Mononuclear cell (primary cell): ENCODE results near the gene ZNF473. TPM values are rescaled to one million over a fixed set of nuclear protein-coding genes. Genes with fewer than 3 reads are reported as not detected.
"Not testable (repeated sequence)": the region's sequence is repeated elsewhere in the genome, so short reads cannot be mapped to it uniquely, and the experiment has no call there.

Source experiments
- H3K27me3 ChIP-seq: 2 replicates; pipeline ENCODE4 v1.6.0; 2011; ENCODE audit warnings: low read length, control low read depth; ENCODE audit not compliant: insufficient read depth
- H3K4me1 ChIP-seq: 2 replicates; pipeline ENCODE4 v1.5.1; 2011; ENCODE audit warnings: mild to moderate bottlenecking, low read length, control low read depth; ENCODE audit not compliant: insufficient read depth
- H3K4me3 ChIP-seq: 2 replicates; pipeline ENCODE4 v1.5.1; 2011; ENCODE audit warnings: mild to moderate bottlenecking, low read length, moderate library complexity
- H3K9me3 ChIP-seq: 2 replicates; pipeline ENCODE4 v1.5.1; 2011; ENCODE audit warnings: low read depth, mild to moderate bottlenecking, control low read depth, low read length
- total RNA-seq: library from RNA; depleted of rRNA; stranded (reverse); fragments of >200 nt; gene quantifications from one replicate; pipeline ENCODE4 v1.2.3, GENCODE V29; 2012

Gene ZNF473
- total RNA-seq, 1 donor: 2.0 TPM

GRCh38 chr19:50087153-50087552, 61.3 kb downstream of the ZNF473 start:
- H3K27me3 ChIP-seq, H3K9me3 ChIP-seq, H3K4me1 ChIP-seq, H3K4me3 ChIP-seq: not testable (repeated sequence)

- not testable (repeated sequence) for H3K27me3 ChIP-seq, H3K9me3 ChIP-seq, H3K4me1 ChIP-seq, H3K4me3 ChIP-seq
Measured at GRCh38 chr19:50090706-50091105, 64.9 kb downstream of the ZNF473 start.

GRCh38 chr19:50091786-50092185, 66.0 kb downstream of the ZNF473 start:
- not testable (repeated sequence) for H3K9me3 ChIP-seq, H3K27me3 ChIP-seq, H3K4me1 ChIP-seq, H3K4me3 ChIP-seq

- H3K4me3 ChIP-seq, H3K27me3 ChIP-seq, H3K4me1 ChIP-seq, H3K9me3 ChIP-seq: not testable (repeated sequence)
Measured at GRCh38 chr19:50092597-50092996, 66.8 kb downstream of the ZNF473 start.

- H3K27me3 ChIP-seq, H3K9me3 ChIP-seq, H3K4me1 ChIP-seq, H3K4me3 ChIP-seq: not testable (repeated sequence)
Measured at GRCh38 chr19:50097884-50098283, 72.1 kb downstream of the ZNF473 start.

GRCh38 chr19:50098892-50099291, 73.1 kb downstream of the ZNF473 start:
- H3K9me3 ChIP-seq: not testable (repeated sequence)

GRCh38 chr19:50099696-50100095, 73.9 kb downstream of the ZNF473 start:
- not testable (repeated sequence) for H3K9me3 ChIP-seq, H3K27me3 ChIP-seq, H3K4me1 ChIP-seq, H3K4me3 ChIP-seq

More at GRCh38 chr19:50098892-50099291, 73.1 kb downstream of the ZNF473 start:
- H3K4me3 ChIP-seq, H3K27me3 ChIP-seq, H3K4me1 ChIP-seq: not testable (repeated sequence)

GRCh38 chr19:50100946-50101345, 75.1 kb downstream of the ZNF473 start:
- H3K4me3 ChIP-seq, H3K4me1 ChIP-seq, H3K9me3 ChIP-seq, H3K27me3 ChIP-seq: not testable (repeated sequence)

Other genes starting within 250 kb of the ZNF473 start
- 4.6 TPM for gene FUZ, start 212.7 kb upstream of the ZNF473 start, total RNA-seq
- 15.1 TPM for gene MED25, start 207.7 kb upstream of the ZNF473 start, total RNA-seq
- 26.1 TPM for gene PTOV1, start 174.8 kb upstream of the ZNF473 start, total RNA-seq
- gene PNKP, start 158.4 kb upstream of the ZNF473 start, total RNA-seq: 28.4 TPM
- 3.0 TPM for gene AKT1S1, start 148.7 kb upstream of the ZNF473 start, total RNA-seq
- gene TBC1D17, start 148.3 kb upstream of the ZNF473 start, total RNA-seq: 6.1 TPM
- gene IL4I1, start 129.1 kb upstream of the ZNF473 start, total RNA-seq: 2.0 TPM
- gene ATF5, start 96.8 kb upstream of the ZNF473 start, total RNA-seq: 5.0 TPM
- gene NUP62, start 96.5 kb upstream of the ZNF473 start, total RNA-seq: 21.8 TPM
- 0.10 TPM for gene SIGLEC11, start 64.8 kb upstream of the ZNF473 start, total RNA-seq
- gene VRK3, start 633 bp upstream of the ZNF473 start, total RNA-seq: 23.7 TPM
- gene IZUMO2, start 137.3 kb downstream of the ZNF473 start, total RNA-seq: not detected
- not detected for gene MYH14, start 177.6 kb downstream of the ZNF473 start, total RNA-seq